NK-92 (cell line): ENCODE measurements around the gene FAM149B1.
"Not testable (repeated sequence)": the region's sequence is repeated elsewhere in the genome, so short reads cannot be mapped to it uniquely, and the experiment has no call there.

Experiments
- DNase-seq: peaks from one replicate; lab custom pipeline; 2025; ENCODE audit not compliant: unreplicated experiment; lab: John Stamatoyannopoulos, UW

The FAM149B1 gene

GRCh38 chr10:73232887-73233286 is 65.0 kb downstream of the FAM149B1 start:
- no peak for DNase-seq

- no peak for DNase-seq
Measured at GRCh38 chr10:73233883-73234282, 66.0 kb downstream of the FAM149B1 start.

GRCh38 chr10:73234695-73235094 is 66.8 kb downstream of the FAM149B1 start:
- DNase-seq, result no peak

GRCh38 chr10:73238990-73239566 is 71.2 kb downstream of the FAM149B1 start:
- DNase-seq, result no peak

- no peak for DNase-seq
Measured at GRCh38 chr10:73239908-73240307, 72.0 kb downstream of the FAM149B1 start.

GRCh38 chr10:73244866-73245477 is 77.1 kb downstream of the FAM149B1 start:
- no peak for DNase-seq

GRCh38 chr10:73246322-73246645 is 78.4 kb downstream of the FAM149B1 start:
- no peak for DNase-seq

- DNase-seq, result peak; percentile 70
Measured at GRCh38 chr10:73246646-73247508, 79.0 kb downstream of the FAM149B1 start, which contains the start of gene DNAJC9. DNAJC9 (minus strand) TSS chr10:73247255; CDS start chr10:73247189, 66 bp downstream.

- DNase-seq, result no peak
Measured at GRCh38 chr10:73247509-73248258, 79.8 kb downstream of the FAM149B1 start.

- no peak for DNase-seq
Measured at GRCh38 chr10:73248259-73248724, 80.4 kb downstream of the FAM149B1 start.

- DNase-seq, result no peak
Measured at GRCh38 chr10:73251683-73252444, 83.9 kb downstream of the FAM149B1 start.

GRCh38 chr10:73252445-73253224 is 84.7 kb downstream of the FAM149B1 start, which contains the start of gene MRPS16:
MRPS16 (minus strand) TSS chr10:73252644; CDS start chr10:73252482, 162 bp downstream.
- peak; percentile 67 for DNase-seq

GRCh38 chr10:73253225-73253555 is 85.3 kb downstream of the FAM149B1 start:
- DNase-seq, result no peak

GRCh38 chr10:73258612-73259011 is 90.7 kb downstream of the FAM149B1 start:
- not testable (repeated sequence) for DNase-seq

GRCh38 chr10:73261362-73261995 is 93.6 kb downstream of the FAM149B1 start:
- DNase-seq, result no peak

- no peak for DNase-seq
Measured at GRCh38 chr10:73262105-73262730, 94.3 kb downstream of the FAM149B1 start.

GRCh38 chr10:73262880-73263555 is 95.1 kb downstream of the FAM149B1 start:
- no peak for DNase-seq

- DNase-seq, result no peak
Measured at GRCh38 chr10:73263693-73264347, 95.9 kb downstream of the FAM149B1 start.
